ENCODE results near the gene SH2D7.

GRCh38 chr15:78047761-78048627, 44.4 kb upstream of the SH2D7 start:
- TF ChIP-seq FOXM1 (IDR thresholded peaks at IDR 0.05; ENCODE audit: borderline replicate concordance) (no peak), ZNF384 (IDR thresholded peaks at IDR 0.05) (no peak), SP1 (IDR thresholded peaks at IDR 0.05) (no peak), TARDBP (IDR thresholded peaks at IDR 0.05) (no peak)
